SK-N-SH (cell line): Measurements from ENCODE around the gene EPS8L2. TPM values are rescaled to one million over a fixed set of nuclear protein-coding genes. Genes with fewer than 3 reads are reported as not detected.

ENCODE experiments used
- CTCF ChIA-PET: fragments of 300-600, 350-600 bp; formaldehyde crosslinking; extraction: SDS; loops from one replicate; lab custom pipeline; 2021; lab: Yijun Ruan, JAX
- POLR2A ChIA-PET: fragments of 350-600 bp; sonication (Branson Sonifier 250); formaldehyde crosslinking; extraction: SDS; loops from one replicate; lab custom pipeline; 2020; ENCODE audit warnings: antibody characterized with exemption, inconsistent platforms; lab: Yijun Ruan, JAX
- DNase-seq: peaks from one replicate; pipeline ENCODE4 v3.0.0; 2012
- H2AFZ ChIP-seq: fragments of 200-600 bp; sonication (generic); 2 replicates; pipeline ENCODE4 v1.8.1; 2016; ENCODE audit warnings: antibody characterized with exemption, mild to moderate bottlenecking, low read depth
- H3F3A ChIP-seq: fragments of 200-600 bp; sonication (generic); replicated peaks from 2 replicates; pipeline ENCODE3; 2016; ENCODE audit warnings: antibody characterized with exemption, mild to moderate bottlenecking; ENCODE audit not compliant: insufficient read depth
- H3K27ac ChIP-seq, 2 experiments: fragments of 200-500 bp in 1 of 2; fragments of 200-600 bp in 1 of 2; sonication (Bioruptor generic) in 1 of 2; sonication (generic), shearing (Covaris generic) in 1 of 2; 2 replicates each; pipeline versions ENCODE4 v1.5.1 to v1.6.1; 2014 to 2016; ENCODE audit warnings: low read depth in 2 of 2, inconsistent platforms in 1 of 2, low read length in 1 of 2, mild to moderate bottlenecking in 1 of 2, mixed read lengths in 1 of 2
- H3K27me3 ChIP-seq: fragments of 200-600 bp; sonication (generic), shearing (Covaris generic); 2 replicates; pipeline ENCODE4 v1.6.1; 2016; ENCODE audit warnings: mixed run types; ENCODE audit not compliant: insufficient read depth
- H3K36me3 ChIP-seq, 2 experiments: fragments of 200-500 bp in 1 of 2; fragments of 200-600 bp in 1 of 2; sonication (Bioruptor generic) in 1 of 2; sonication (generic) in 1 of 2; replicated peaks in 1 of 2; 2 replicates each; pipeline versions ENCODE3 to v1.5.1; 2014 to 2016; ENCODE audit warnings: low read length in 1 of 2, mild to moderate bottlenecking in 1 of 2; ENCODE audit not compliant: insufficient read depth in 2 of 2, control insufficient read depth in 1 of 2
- H3K4me1 ChIP-seq, 2 experiments: fragments of 200-500 bp in 1 of 2; fragments of 200-600 bp in 1 of 2; sonication (Bioruptor generic) in 1 of 2; sonication (generic), shearing (Covaris generic) in 1 of 2; 2 replicates each; pipeline versions ENCODE4 v1.5.1 to v1.6.1; 2014 to 2016; ENCODE audit warnings: low read depth in 1 of 2, low read length in 1 of 2, mixed run types in 1 of 2; ENCODE audit not compliant: insufficient read depth in 2 of 2, control insufficient read depth in 1 of 2
- H3K4me2 ChIP-seq: fragments of 200-600 bp; sonication (generic), shearing (Covaris generic); 2 replicates; pipeline ENCODE4 v1.6.1; 2017; ENCODE audit warnings: mixed run types
- H3K4me3 ChIP-seq, 2 experiments: fragments of 200-500 bp in 1 of 2; fragments of 200-600 bp in 1 of 2; sonication (Bioruptor generic) in 1 of 2; sonication (generic), shearing (Covaris generic) in 1 of 2; 2 replicates each; pipeline versions ENCODE4 v1.5.1 to v1.8.1; 2014 to 2016; ENCODE audit warnings: low read depth in 2 of 2, inconsistent platforms in 1 of 2, low read length in 1 of 2, mild to moderate bottlenecking in 1 of 2, mixed read lengths in 1 of 2, moderate library complexity in 1 of 2
- H3K79me2 ChIP-seq: fragments of 200-600 bp; sonication (generic); 2 replicates; pipeline ENCODE4 v1.8.1; 2017; ENCODE audit warnings: mild to moderate bottlenecking; ENCODE audit not compliant: insufficient read depth
- H3K9ac ChIP-seq: fragments of 200-600 bp; sonication (generic); 2 replicates; pipeline ENCODE4 v1.6.1; 2017; ENCODE audit warnings: mixed run types
- H3K9me2 ChIP-seq: fragments of 200-600 bp; sonication (generic); 2 replicates; pipeline ENCODE4 v1.6.1; 2017; ENCODE audit warnings: mixed run types
- H3K9me3 ChIP-seq: fragments of 200-600 bp; sonication (generic); 2 replicates; pipeline ENCODE4 v1.6.1; 2017; ENCODE audit warnings: mixed run types, mild to moderate bottlenecking, moderate library complexity
- H4K20me1 ChIP-seq: fragments of 200-600 bp; sonication (generic); 2 replicates; pipeline ENCODE4 v1.6.1; 2017; ENCODE audit warnings: mild to moderate bottlenecking, mixed run types; ENCODE audit not compliant: insufficient read depth
- CHD2 ChIP-seq: fragments of 150-350 bp; IDR thresholded peaks from 2 replicates; pipeline ENCODE4 v1.6.1; 2018; ENCODE audit warnings: low read length; ENCODE audit not compliant: partially characterized antibody
- CTCF ChIP-seq: fragments of 200-600 bp; sonication (generic); IDR thresholded peaks from 2 replicates; pipeline ENCODE4 v1.6.1; 2017; ENCODE audit warnings: antibody characterized with exemption, mild to moderate bottlenecking, moderate library complexity
- ELF1 ChIP-seq: IDR thresholded peaks from 2 replicates; pipeline ENCODE4 v1.4.0; 2012
- EP300 ChIP-seq, 2 experiments: IDR thresholded peaks; 2 replicates each; pipeline versions ENCODE4 v1.4.0 to v1.6.1; 2012; ENCODE audit warnings: borderline replicate concordance in 1 of 2, low read depth in 1 of 2, low read length in 1 of 2
- FOSL2 ChIP-seq: IDR thresholded peaks from 2 replicates; pipeline ENCODE4 v1.4.0; 2012; ENCODE audit warnings: low read depth, mild to moderate bottlenecking, moderate library complexity, borderline replicate concordance
- FOXM1 ChIP-seq: IDR thresholded peaks from 2 replicates; pipeline ENCODE4 v1.4.0; 2012; ENCODE audit warnings: low read depth, mild to moderate bottlenecking
- GABPA ChIP-seq: IDR thresholded peaks from 2 replicates; pipeline ENCODE4 v1.4.0; 2012; ENCODE audit warnings: low read depth, mild to moderate bottlenecking
- GATA2 ChIP-seq: sonication (generic); formaldehyde crosslinking; IDR thresholded peaks from 2 replicates; pipeline ENCODE4 v1.5.0; 2020; ENCODE audit warnings: mild to moderate bottlenecking, missing genetic modification reagents
- JUND ChIP-seq: IDR thresholded peaks from 2 replicates; pipeline ENCODE4 v1.4.0; 2012
- NRF1 ChIP-seq: IDR thresholded peaks from 2 replicates; pipeline ENCODE4 v1.6.1; 2012; ENCODE audit warnings: low read depth, mild to moderate bottlenecking, low read length
- RCOR1 ChIP-seq: fragments of 150-350 bp; IDR thresholded peaks from 2 replicates; pipeline ENCODE4 v1.6.1; 2017; ENCODE audit warnings: antibody characterized with exemption, low read length
- TCF12 ChIP-seq: IDR thresholded peaks from 2 replicates; pipeline ENCODE4 v1.4.0; 2012
- TEAD4 ChIP-seq: IDR thresholded peaks from 2 replicates; pipeline ENCODE4 v1.4.0; 2012; ENCODE audit warnings: mild to moderate bottlenecking, borderline replicate concordance; ENCODE audit not compliant: insufficient read depth
- USF1 ChIP-seq: IDR thresholded peaks from 2 replicates; pipeline ENCODE4 v1.4.0; 2012; ENCODE audit warnings: low read depth, borderline replicate concordance
- ZBTB33 ChIP-seq: IDR thresholded peaks from 2 replicates; pipeline ENCODE4 v1.4.0; 2012; ENCODE audit warnings: low read depth, borderline replicate concordance
- WGBS: methylation state at CpG from one replicate; pipeline ENCODE4 v1.1.6; 2017; ENCODE audit warnings: low lambda C conversion rate; 5-methylcytosine and 5-hydroxymethylcytosine counted together
- polyA plus RNA-seq, 3 experiments: library from polyadenylated mRNA; depleted of rRNA; stranded (reverse); fragments of >200 nt; gene quantifications; 2 replicates each; pipeline ENCODE4 v1.2.3, GENCODE V29; 2012
- TF ChIP-seq, protein P1 (sequence below): fragments of 150-350 bp; IDR thresholded peaks from 2 replicates; pipeline ENCODE4 v1.6.1; 2016; ENCODE audit warnings: mild to moderate bottlenecking, low read depth, low read length
- TF ChIP-seq, protein P2 (sequence below): IDR thresholded peaks from 2 replicates; pipeline ENCODE4 v1.6.1; 2012; ENCODE audit warnings: mild to moderate bottlenecking, low read depth, low read length, moderate library complexity
- TF ChIP-seq, protein P3 (sequence below): IDR thresholded peaks from 2 replicates; pipeline ENCODE4; 2012
- TF ChIP-seq, protein P4 (sequence below): fragments of 150-350 bp; IDR thresholded peaks from 2 replicates; pipeline ENCODE4 v1.6.1; 2017; ENCODE audit warnings: antibody characterized with exemption, low read length, low read depth, borderline replicate concordance
- TF ChIP-seq, protein P5 (sequence below): IDR thresholded peaks from 2 replicates; pipeline ENCODE4 v1.4.0; 2012; ENCODE audit warnings: low read depth

The EPS8L2 gene
- polyA plus RNA-seq, 1 of the 3 experiments (the other 2 are of a cell fraction), result 0.74 TPM

GRCh38 chr11:695538-696248 is 10.3 kb upstream of the EPS8L2 start, which contains the start of gene TMEM80:
Gene TMEM80 (plus strand): TSS chr11:695816. CDS start chr11:695828, 12 bp downstream.
- Histone ChIP-seq H3K27me3 (no peaks in the 10 kb centered on the region), H3K36me3 (peaks cover 0 to 5% of the 10 kb centered on the region in 2 experiments), H2AFZ (peak within 1 kb of the TSS; percentile 88; the same call in 1 of the 2 replicates), H3K79me2 (peaks cover 52% of the 10 kb centered on the region), H3K4me1 (peaks cover 13 to 19% of the 10 kb centered on the region in 2 experiments; a peak in 2 of 4 replicates), H3F3A (no peaks in the 10 kb centered on the region), H3K4me2 (peak within 1 kb of the TSS; percentile 92), H4K20me1 (peaks cover 16% of the 10 kb centered on the region), H3K4me3 (peak within 1 kb of the TSS; percentile 89 to 97), H3K9me2 (no peaks in the 10 kb centered on the region), H3K9ac (peak within 1 kb of the TSS; percentile 94), H3K27ac (peak within 1 kb of the TSS; percentile 89 to 98), H3K9me3 (no peaks in the 10 kb centered on the region)
- ChIA-PET CTCF (interaction anchor here (0.8 to 11.4 kb wide), 10 partner anchors 9 to 142 kb away, joined by 3 to 122 read pairs (median 3); partner anchors contain the start of genes GATD1 and PNPLA2), POLR2A (interaction anchor here (0.6 to 1.9 kb wide), 7 partner anchors 9 to 166 kb away, joined by 3 to 6 read pairs (median 5); partner anchors contain the start of gene PNPLA2)
- WGBS, result 5% methylated on average over 8 of the region's 101 CpGs
- peak; percentile 92 for DNase-seq
- no peak for TF ChIP-seq CTCF
- TF ChIP-seq JUND, result no peak
- no peak for TF ChIP-seq NRF1
- TF ChIP-seq CHD2, result no peak
- TF ChIP-seq, protein P1, sequence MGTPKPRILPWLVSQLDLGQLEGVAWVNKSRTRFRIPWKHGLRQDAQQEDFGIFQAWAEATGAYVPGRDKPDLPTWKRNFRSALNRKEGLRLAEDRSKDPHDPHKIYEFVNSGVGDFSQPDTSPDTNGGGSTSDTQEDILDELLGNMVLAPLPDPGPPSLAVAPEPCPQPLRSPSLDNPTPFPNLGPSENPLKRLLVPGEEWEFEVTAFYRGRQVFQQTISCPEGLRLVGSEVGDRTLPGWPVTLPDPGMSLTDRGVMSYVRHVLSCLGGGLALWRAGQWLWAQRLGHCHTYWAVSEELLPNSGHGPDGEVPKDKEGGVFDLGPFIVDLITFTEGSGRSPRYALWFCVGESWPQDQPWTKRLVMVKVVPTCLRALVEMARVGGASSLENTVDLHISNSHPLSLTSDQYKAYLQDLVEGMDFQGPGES, result no peak
- TF ChIP-seq FOXM1, result no peak
- TF ChIP-seq GABPA, result peak; percentile 21; the same call in 1 of the 2 replicates
- TF ChIP-seq EP300 (IDR thresholded peaks at IDR 0.05; ENCODE audit: borderline replicate concordance in 1 of 2, low read depth in 1 of 2, low read length in 1 of 2), result no peak
- TF ChIP-seq, protein P2, sequence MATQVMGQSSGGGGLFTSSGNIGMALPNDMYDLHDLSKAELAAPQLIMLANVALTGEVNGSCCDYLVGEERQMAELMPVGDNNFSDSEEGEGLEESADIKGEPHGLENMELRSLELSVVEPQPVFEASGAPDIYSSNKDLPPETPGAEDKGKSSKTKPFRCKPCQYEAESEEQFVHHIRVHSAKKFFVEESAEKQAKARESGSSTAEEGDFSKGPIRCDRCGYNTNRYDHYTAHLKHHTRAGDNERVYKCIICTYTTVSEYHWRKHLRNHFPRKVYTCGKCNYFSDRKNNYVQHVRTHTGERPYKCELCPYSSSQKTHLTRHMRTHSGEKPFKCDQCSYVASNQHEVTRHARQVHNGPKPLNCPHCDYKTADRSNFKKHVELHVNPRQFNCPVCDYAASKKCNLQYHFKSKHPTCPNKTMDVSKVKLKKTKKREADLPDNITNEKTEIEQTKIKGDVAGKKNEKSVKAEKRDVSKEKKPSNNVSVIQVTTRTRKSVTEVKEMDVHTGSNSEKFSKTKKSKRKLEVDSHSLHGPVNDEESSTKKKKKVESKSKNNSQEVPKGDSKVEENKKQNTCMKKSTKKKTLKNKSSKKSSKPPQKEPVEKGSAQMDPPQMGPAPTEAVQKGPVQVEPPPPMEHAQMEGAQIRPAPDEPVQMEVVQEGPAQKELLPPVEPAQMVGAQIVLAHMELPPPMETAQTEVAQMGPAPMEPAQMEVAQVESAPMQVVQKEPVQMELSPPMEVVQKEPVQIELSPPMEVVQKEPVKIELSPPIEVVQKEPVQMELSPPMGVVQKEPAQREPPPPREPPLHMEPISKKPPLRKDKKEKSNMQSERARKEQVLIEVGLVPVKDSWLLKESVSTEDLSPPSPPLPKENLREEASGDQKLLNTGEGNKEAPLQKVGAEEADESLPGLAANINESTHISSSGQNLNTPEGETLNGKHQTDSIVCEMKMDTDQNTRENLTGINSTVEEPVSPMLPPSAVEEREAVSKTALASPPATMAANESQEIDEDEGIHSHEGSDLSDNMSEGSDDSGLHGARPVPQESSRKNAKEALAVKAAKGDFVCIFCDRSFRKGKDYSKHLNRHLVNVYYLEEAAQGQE, result no peak
- no peak for TF ChIP-seq FOSL2
- TF ChIP-seq RCOR1, result no peak
- no peak for TF ChIP-seq ELF1
- TF ChIP-seq, protein P3, sequence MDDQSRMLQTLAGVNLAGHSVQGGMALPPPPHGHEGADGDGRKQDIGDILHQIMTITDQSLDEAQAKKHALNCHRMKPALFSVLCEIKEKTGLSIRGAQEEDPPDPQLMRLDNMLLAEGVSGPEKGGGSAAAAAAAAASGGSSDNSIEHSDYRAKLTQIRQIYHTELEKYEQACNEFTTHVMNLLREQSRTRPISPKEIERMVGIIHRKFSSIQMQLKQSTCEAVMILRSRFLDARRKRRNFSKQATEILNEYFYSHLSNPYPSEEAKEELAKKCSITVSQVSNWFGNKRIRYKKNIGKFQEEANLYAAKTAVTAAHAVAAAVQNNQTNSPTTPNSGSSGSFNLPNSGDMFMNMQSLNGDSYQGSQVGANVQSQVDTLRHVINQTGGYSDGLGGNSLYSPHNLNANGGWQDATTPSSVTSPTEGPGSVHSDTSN, result no peak
- TF ChIP-seq, protein P4, sequence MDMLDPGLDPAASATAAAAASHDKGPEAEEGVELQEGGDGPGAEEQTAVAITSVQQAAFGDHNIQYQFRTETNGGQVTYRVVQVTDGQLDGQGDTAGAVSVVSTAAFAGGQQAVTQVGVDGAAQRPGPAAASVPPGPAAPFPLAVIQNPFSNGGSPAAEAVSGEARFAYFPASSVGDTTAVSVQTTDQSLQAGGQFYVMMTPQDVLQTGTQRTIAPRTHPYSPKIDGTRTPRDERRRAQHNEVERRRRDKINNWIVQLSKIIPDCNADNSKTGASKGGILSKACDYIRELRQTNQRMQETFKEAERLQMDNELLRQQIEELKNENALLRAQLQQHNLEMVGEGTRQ, result no peak
- TF ChIP-seq GATA2, result no peak
- TF ChIP-seq ZBTB33, result peak; percentile 48
- TF ChIP-seq TEAD4, result no peak
- TF ChIP-seq USF1, result no peak
- TF ChIP-seq, protein P5, sequence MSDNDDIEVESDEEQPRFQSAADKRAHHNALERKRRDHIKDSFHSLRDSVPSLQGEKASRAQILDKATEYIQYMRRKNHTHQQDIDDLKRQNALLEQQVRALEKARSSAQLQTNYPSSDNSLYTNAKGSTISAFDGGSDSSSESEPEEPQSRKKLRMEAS, result 0 out of 2 replicates have a peak, but pooled peaks have one; percentile 13
- no peak for TF ChIP-seq TCF12
